H1 (cell line): ENCODE results near the gene MRPS6. TPM values are rescaled to one million over a fixed set of nuclear protein-coding genes. Genes with fewer than 3 reads are reported as not detected.

Experiments
- BCL11A ChIP-seq, 2 experiments: IDR thresholded peaks; one replicate each; pipeline ENCODE4 v1.6.1; 2011; ENCODE audit warnings: low read depth in 2 of 2, low read length in 2 of 2, mild to moderate bottlenecking in 2 of 2
- CHD1 ChIP-seq: IDR thresholded peaks from 2 replicates; pipeline ENCODE4 v1.6.1; 2012; ENCODE audit warnings: low read depth, low read length, improper control_type of control experiment
- CTBP2 ChIP-seq: IDR thresholded peaks from 2 replicates; pipeline ENCODE4 v1.7.0; 2011; ENCODE audit warnings: borderline replicate concordance, mild to moderate bottlenecking, moderate library complexity, mixed read lengths, low read length; ENCODE audit not compliant: insufficient read depth, insufficient read length
- POLR2AphosphoS5 ChIP-seq: IDR thresholded peaks from 2 replicates; pipeline ENCODE4 v1.6.1; 2011; ENCODE audit warnings: low read depth, low read length
- RBBP5 ChIP-seq: IDR thresholded peaks from 2 replicates; pipeline ENCODE4 v1.7.1; 2012; ENCODE audit warnings: low read depth, mild to moderate bottlenecking, inconsistent platforms, low read length, moderate library complexity, borderline replicate concordance
- RXRA ChIP-seq: IDR thresholded peaks from 2 replicates; pipeline ENCODE4 v1.6.1; 2011; ENCODE audit warnings: low read depth, mild to moderate bottlenecking, low read length, moderate library complexity; ENCODE audit not compliant: insufficient read depth
- SIN3A ChIP-seq, 2 experiments: IDR thresholded peaks in 1 of 2; conservative IDR thresholded peaks in 1 of 2; 2 replicates each; pipeline ENCODE4 v1.6.1; 2011 to 2012; ENCODE audit warnings: low read length in 2 of 2, improper control_type of control experiment in 1 of 2, low read depth in 1 of 2, mild to moderate bottlenecking in 1 of 2
- polyA plus RNA-seq, 7 experiments: library from polyadenylated mRNA; depleted of rRNA in 3 of 7; stranded (reverse) in 5 of 7; unstranded in 2 of 7; fragments of >200 nt in 5 of 7; fragments of 200-250 nt in 2 of 7; gene quantifications; 1 replicate in 5 of 7; 2 replicates in 1 of 7; 4 replicates in 1 of 7; pipeline versions ENCODE4 v1.2.1 to v1.2.3, GENCODE V29; 2011 to 2013; ENCODE audit warnings: missing spikeins in 2 of 7, mixed read lengths in 2 of 7
- total RNA-seq: library from RNA; stranded (reverse); fragmentation: NEBNext Ultra II Directional; extraction: Animal tissue kit (Norgen Biotek cat#: 25700); gene quantifications from 2 replicates; pipeline ENCODE4 v1.2.1, GENCODE V29; 2021
- TF ChIP-seq, protein P1 (sequence below): fragments of 300-600 bp; sonication (generic); IDR thresholded peaks from 2 replicates; pipeline ENCODE4 v1.7.1; 2012; ENCODE audit warnings: low read length, moderate library complexity, mild to moderate bottlenecking, inconsistent platforms; ENCODE audit not compliant: insufficient replicate concordance
- TF ChIP-seq, protein P2 (sequence below), 3 experiments: IDR thresholded peaks; 1 replicate in 2 of 3; 2 replicates in 1 of 3; pipeline versions ENCODE4 v1.5.1 to v1.6.1; 2011; ENCODE audit warnings: low read length in 3 of 3, mild to moderate bottlenecking in 3 of 3, inconsistent platforms in 2 of 3, low read depth in 1 of 3, moderate library complexity in 1 of 3; ENCODE audit not compliant: insufficient read depth in 1 of 3; ENCODE audit errors: control extremely low read depth in 1 of 3

MRPS6 gene
- total and polyA plus RNA-seq, 2 of the 8 experiments (the other 6 are each of a cell fraction or from before 2014, with no cell fraction given): 62.7 to 156 TPM

DNA sequence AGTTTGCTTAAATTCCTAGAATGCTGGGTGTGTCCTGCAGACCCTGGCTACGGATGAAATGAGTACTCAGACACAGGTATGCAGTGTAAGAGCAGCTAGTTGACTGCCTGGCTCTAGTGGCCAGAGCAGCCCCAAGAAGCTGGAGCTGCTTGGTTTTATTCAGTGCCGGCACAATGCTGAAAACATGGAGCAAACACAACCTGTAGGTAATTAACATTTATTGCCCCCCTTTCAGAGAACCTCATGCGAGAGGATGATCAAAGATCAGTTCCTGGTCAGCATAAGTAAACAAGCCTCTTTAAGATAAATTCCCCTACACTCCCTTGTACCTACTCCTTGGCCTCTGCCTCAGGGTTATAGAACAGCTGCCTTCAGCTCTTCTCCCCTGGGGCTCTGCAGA, 43.2 kb downstream of the MRPS6 start (continued):
- TF ChIP-seq, protein P1, sequence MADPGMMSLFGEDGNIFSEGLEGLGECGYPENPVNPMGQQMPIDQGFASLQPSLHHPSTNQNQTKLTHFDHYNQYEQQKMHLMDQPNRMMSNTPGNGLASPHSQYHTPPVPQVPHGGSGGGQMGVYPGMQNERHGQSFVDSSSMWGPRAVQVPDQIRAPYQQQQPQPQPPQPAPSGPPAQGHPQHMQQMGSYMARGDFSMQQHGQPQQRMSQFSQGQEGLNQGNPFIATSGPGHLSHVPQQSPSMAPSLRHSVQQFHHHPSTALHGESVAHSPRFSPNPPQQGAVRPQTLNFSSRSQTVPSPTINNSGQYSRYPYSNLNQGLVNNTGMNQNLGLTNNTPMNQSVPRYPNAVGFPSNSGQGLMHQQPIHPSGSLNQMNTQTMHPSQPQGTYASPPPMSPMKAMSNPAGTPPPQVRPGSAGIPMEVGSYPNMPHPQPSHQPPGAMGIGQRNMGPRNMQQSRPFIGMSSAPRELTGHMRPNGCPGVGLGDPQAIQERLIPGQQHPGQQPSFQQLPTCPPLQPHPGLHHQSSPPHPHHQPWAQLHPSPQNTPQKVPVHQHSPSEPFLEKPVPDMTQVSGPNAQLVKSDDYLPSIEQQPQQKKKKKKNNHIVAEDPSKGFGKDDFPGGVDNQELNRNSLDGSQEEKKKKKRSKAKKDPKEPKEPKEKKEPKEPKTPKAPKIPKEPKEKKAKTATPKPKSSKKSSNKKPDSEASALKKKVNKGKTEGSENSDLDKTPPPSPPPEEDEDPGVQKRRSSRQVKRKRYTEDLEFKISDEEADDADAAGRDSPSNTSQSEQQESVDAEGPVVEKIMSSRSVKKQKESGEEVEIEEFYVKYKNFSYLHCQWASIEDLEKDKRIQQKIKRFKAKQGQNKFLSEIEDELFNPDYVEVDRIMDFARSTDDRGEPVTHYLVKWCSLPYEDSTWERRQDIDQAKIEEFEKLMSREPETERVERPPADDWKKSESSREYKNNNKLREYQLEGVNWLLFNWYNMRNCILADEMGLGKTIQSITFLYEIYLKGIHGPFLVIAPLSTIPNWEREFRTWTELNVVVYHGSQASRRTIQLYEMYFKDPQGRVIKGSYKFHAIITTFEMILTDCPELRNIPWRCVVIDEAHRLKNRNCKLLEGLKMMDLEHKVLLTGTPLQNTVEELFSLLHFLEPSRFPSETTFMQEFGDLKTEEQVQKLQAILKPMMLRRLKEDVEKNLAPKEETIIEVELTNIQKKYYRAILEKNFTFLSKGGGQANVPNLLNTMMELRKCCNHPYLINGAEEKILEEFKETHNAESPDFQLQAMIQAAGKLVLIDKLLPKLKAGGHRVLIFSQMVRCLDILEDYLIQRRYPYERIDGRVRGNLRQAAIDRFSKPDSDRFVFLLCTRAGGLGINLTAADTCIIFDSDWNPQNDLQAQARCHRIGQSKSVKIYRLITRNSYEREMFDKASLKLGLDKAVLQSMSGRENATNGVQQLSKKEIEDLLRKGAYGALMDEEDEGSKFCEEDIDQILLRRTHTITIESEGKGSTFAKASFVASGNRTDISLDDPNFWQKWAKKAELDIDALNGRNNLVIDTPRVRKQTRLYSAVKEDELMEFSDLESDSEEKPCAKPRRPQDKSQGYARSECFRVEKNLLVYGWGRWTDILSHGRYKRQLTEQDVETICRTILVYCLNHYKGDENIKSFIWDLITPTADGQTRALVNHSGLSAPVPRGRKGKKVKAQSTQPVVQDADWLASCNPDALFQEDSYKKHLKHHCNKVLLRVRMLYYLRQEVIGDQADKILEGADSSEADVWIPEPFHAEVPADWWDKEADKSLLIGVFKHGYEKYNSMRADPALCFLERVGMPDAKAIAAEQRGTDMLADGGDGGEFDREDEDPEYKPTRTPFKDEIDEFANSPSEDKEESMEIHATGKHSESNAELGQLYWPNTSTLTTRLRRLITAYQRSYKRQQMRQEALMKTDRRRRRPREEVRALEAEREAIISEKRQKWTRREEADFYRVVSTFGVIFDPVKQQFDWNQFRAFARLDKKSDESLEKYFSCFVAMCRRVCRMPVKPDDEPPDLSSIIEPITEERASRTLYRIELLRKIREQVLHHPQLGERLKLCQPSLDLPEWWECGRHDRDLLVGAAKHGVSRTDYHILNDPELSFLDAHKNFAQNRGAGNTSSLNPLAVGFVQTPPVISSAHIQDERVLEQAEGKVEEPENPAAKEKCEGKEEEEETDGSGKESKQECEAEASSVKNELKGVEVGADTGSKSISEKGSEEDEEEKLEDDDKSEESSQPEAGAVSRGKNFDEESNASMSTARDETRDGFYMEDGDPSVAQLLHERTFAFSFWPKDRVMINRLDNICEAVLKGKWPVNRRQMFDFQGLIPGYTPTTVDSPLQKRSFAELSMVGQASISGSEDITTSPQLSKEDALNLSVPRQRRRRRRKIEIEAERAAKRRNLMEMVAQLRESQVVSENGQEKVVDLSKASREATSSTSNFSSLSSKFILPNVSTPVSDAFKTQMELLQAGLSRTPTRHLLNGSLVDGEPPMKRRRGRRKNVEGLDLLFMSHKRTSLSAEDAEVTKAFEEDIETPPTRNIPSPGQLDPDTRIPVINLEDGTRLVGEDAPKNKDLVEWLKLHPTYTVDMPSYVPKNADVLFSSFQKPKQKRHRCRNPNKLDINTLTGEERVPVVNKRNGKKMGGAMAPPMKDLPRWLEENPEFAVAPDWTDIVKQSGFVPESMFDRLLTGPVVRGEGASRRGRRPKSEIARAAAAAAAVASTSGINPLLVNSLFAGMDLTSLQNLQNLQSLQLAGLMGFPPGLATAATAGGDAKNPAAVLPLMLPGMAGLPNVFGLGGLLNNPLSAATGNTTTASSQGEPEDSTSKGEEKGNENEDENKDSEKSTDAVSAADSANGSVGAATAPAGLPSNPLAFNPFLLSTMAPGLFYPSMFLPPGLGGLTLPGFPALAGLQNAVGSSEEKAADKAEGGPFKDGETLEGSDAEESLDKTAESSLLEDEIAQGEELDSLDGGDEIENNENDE: no peak
- TF ChIP-seq SIN3A (conservative IDR thresholded peaks at IDR 0.05 in 1 of 2, IDR thresholded peaks at IDR 0.05 in 1 of 2; ENCODE audit: low read depth in 1 of 2, low read length in 2 of 2) (no peak), CTBP2 (no peak), CHD1 (no peak), POLR2AphosphoS5 (no peak), RBBP5 (no peak), RXRA (no peak), BCL11A (IDR thresholded peaks at IDR 0.05; ENCODE audit: low read depth in 2 of 2, low read length in 2 of 2) (no peak)
- TF ChIP-seq, protein P2, sequence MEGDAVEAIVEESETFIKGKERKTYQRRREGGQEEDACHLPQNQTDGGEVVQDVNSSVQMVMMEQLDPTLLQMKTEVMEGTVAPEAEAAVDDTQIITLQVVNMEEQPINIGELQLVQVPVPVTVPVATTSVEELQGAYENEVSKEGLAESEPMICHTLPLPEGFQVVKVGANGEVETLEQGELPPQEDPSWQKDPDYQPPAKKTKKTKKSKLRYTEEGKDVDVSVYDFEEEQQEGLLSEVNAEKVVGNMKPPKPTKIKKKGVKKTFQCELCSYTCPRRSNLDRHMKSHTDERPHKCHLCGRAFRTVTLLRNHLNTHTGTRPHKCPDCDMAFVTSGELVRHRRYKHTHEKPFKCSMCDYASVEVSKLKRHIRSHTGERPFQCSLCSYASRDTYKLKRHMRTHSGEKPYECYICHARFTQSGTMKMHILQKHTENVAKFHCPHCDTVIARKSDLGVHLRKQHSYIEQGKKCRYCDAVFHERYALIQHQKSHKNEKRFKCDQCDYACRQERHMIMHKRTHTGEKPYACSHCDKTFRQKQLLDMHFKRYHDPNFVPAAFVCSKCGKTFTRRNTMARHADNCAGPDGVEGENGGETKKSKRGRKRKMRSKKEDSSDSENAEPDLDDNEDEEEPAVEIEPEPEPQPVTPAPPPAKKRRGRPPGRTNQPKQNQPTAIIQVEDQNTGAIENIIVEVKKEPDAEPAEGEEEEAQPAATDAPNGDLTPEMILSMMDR (IDR thresholded peaks at IDR 0.05; ENCODE audit: control extremely low read depth in 1 of 3, insufficient read depth in 1 of 3, low read depth in 1 of 3, low read length in 3 of 3): no peak
